ENCODE results near the gene CRIM1.

Gene CRIM1

DNA sequence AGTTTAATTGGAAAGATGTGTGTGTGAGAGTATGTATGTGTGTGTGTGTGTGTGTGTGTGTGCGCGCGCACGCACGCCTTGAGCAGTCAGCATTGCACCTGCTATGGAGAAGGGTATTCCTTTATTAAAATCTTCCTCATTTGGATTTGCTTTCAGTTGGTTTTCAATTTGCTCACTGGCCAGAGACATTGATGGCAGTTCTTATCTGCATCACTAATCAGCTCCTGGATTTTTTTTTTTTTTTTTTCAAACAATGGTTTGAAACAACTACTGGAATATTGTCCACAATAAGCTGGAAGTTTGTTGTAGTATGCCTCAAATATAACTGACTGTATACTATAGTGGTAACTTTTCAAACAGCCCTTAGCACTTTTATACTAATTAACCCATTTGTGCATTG, 194.4 kb downstream of the CRIM1 start:
- no peak for DNase-seq (ENCODE audit: low read depth, low spot score)

GRCh38 chr2:36553683-36554082, 198.1 kb downstream of the CRIM1 start:
- DNase-seq (ENCODE audit: low read depth, low spot score): no peak

DNA sequence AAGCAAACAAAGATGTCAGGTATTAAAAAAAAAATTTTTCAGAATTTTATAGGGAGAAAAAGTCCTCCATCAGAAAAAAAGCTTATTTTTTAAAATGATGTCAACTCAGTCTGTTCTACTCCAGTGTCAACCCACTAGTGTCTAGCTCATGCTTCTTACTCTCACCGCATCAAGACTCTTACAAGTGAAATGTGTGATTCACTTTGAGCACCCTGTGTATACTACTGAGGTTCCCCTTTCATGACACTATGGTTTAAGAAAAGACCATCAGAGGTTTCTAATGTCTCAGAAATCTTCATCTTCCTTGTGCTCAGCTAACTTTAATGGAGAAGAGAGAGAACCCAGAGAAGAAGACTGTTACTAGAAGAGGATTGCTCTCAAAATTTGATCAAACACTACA, 199.0 kb downstream of the CRIM1 start:
- no peak for DNase-seq (ENCODE audit: low read depth, low spot score)

DNA sequence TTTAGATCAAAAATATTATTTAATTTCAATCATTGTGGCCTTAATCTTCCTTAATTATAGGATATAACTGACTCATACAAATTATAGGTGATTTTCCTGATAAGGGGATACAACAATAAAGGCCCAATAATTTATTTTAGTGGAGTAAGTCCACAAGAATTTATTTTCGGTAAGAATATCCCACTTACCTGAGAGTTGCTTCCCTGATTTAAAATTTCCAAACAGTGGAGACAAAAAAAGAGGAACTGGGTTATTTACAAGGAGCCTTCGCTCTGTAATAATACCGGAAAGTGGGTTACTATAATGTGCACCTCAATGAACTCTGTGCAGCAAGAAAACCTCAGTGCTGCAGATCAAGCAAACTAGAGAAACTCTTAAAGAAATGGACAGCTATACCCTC, 200.2 kb downstream of the CRIM1 start:
- DNase-seq (ENCODE audit: low read depth, low spot score): no peak

DNA sequence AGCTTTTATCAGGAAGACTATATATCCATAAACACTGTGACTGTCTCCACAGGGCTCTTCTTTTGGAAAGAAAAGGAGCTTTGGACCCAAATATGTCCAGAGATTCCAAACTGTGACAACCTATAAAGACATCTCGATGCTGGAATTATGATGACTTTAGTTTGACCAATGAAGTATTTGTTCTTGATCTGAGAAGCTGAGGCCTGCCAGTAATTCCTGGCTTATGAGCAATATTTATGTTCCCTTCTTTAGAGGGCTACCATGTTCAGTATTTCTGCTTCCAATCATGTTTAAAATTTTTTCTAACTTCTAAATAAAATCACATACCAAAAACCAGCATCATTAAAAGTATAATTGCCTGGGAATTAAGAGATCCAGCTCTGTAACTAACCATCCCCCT, 201.3 kb downstream of the CRIM1 start:
- no peak for DNase-seq (ENCODE audit: low read depth, low spot score)

DNA sequence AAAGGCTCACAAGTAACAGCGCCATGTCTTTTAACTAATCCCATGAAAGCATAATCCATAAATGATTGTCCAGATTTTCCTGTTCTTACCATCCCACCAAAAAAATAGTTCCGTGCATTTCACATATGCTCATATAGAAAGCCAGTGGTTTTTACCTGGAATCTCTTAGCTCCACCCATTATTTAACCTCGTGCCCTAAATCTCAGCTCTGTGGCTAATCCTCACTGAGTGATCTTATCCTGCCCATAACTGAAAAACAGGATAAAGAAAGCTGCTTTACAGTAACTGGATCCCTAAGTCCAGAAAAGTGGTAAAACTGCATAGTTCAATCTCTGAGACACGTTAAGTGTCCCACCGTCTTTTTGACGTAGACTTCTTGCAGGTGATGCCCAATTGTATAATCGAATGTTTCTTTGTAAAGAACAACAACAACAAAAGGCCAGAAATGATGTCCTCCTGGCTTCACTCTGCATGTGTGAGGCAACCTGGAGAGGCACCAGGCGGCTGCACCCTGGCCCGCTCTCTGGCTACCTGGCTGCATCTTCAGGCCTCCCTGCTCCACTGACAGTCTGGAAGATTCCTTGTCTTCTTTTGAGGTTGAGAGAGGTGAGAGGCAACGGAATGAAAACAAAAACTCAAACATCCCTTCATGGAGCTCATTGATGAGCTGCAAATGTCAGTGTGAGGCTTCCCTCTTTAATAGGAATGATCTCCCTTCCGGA, 203.8 kb downstream of the CRIM1 start:
- DNase-seq (ENCODE audit: low read depth, low spot score): no peak

DNA sequence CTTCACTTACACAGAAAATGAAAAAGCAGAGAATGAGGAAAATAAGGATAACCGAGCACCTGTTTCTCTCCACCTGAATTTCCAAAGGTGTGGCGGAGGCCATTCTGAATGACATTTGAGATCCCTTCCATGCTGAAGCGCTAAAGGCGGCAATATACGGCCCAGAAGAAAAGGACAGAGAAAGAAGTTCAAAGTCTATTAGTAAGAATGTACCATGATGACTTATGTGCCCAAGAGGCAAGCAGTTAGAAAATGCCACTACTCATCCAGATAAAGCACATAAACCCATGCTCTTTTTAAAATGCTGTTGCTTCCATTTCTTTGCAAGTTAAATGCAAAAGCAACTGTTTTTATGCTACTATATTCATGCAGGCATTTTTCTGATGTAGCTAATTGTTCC, 205.1 kb downstream of the CRIM1 start:
- DNase-seq (ENCODE audit: low read depth, low spot score): no peak

DNA sequence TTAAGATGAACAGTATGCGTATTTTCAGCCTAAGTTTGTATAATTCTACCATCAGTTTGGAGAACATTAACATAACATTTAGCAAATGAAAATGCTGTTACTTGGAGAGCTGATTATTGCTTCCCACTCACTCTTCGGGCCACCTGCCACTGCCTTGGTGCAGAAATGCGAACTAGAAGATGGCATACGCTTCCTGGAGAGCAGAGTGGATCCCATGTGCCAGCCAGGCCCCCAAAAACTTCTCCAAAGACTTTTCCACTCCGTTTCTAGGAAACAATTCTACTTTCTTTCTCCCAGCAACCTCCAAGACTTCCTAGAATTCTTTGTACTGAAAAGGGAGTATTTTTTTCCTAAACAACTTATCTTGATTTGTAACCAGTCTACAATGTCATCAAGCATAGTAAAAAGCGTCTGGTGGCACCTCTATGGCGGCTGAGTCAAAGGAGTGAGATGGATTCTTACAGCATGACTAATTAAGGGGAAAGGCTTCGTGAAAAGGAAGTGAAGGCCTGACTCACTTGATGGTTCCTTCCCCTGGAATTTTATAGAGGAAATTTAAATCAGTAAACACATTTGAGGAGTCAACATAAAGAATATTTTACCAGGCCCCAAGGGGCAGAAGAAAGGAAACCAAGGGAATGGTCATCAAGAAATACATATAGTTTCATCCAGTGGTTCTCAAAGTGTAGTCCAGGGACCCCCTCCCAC, 205.8 kb downstream of the CRIM1 start:
- no peak for DNase-seq (ENCODE audit: low read depth, low spot score)

DNA sequence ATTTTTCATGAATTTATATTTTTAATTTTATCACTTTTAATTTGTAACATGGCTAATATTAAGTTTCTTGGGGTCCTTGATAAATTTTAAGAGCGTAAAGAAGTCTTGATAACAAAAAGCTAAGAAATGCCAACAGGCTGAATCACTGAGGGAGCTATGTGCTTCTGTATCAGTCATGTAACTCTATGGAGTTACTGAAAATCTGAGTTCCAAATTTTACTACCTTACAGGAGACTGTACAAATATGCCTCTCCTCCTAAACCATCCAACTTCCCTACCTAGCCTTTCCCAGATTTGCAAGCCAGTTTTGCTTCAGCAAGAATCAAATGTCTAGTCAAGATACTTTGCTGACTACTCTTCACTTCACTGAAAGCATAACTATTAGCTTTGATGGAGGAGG, 206.7 kb downstream of the CRIM1 start:
- DNase-seq (ENCODE audit: low read depth, low spot score): no peak

DNA sequence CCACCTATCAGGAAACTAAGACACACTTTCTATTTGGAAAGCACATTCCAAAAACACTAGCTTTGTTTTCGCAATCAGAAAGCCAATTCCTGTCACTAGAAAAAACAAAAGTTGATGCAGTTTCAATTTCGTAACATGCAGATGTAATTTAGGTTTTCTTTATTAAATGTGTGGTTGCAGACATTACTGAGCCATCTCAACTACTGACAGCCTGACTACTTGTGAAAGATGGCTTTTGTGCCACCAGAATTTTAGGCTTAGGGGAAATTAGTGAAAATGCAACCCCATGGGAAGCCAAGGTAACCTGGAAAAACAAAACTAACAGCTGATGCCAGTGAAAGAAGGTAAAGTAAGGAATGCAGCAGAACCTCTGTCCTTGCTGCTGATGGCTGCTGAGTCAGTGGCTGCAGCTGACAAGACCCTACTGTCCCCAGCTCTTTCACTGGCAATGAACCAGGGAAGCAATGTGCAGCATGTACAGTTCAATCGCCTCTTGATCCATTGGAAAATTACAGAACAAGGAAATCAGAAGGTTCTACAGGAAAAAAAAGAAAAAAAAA, 207.5 kb downstream of the CRIM1 start:
- no peak for DNase-seq (ENCODE audit: low read depth, low spot score)

DNA sequence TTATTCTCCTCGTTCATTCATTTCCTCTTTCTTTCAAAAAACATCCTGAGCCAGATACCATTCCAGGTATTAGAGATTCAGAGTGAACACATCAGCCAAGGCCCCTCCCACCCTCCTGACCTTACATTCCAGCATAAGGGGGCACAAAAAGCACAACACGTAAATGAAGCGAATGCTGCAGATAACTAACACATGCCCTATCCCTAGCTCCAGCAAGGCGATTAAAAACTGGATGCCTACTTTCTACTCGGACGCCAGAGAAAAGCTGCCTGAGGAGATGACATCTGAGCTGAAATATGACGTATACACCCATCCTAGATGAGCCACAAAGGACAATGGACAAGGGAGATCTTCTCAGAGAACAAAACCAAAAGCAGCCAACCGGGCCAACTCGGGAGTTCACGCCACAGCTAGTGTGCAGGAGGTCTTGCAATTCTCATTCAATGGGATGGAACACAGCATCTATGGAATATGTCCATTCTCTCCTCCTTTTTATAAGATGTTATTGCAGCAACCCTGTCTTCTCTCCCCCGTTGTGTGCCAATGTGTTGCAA, 208.9 kb downstream of the CRIM1 start:
- DNase-seq (ENCODE audit: low read depth, low spot score): no peak

DNA sequence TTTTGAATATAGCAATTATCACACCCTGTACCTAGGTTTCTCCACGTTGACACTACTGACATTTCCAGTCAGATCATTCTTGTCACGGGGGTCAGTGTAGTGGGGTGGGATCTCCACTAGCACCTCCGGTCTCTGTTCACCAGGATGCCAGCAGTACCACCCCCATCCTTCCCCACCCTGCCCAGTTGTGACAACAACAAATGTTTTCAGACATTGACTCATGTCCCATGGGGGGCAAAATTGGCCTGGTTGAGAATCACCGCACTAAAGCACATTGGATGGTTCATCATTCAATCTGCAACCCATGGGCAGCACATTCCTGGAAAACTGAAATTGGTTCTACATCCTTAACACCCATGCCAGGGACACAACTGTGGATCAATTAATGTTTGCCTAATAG, 210.1 kb downstream of the CRIM1 start:
- no peak for DNase-seq (ENCODE audit: low read depth, low spot score)

DNA sequence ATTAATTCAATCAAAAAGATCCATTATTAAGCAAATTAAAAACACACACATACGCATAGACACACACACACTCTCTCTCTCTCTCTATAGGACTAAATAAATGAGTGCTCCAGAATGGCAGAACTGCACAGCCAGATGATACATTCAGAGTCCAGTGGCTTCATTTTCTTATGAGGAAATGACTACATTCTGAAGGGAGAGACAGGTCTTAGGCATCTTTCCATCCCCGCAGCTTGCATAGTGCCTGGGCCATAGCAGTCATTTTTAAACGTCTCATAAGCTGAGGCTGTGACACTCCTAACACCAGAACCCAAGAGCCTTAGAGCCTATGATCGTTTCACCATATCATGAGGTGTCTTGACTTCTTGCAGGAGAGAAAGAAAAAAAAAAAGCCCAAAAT, 211.3 kb downstream of the CRIM1 start:
- no peak for DNase-seq (ENCODE audit: low read depth, low spot score)

GRCh38 chr2:36567711-36568408, 212.3 kb downstream of the CRIM1 start:
- no peak for DNase-seq (ENCODE audit: low read depth, low spot score)

GRCh38 chr2:36568516-36569246, 213.1 kb downstream of the CRIM1 start:
- DNase-seq (ENCODE audit: low read depth, low spot score): no peak

DNA sequence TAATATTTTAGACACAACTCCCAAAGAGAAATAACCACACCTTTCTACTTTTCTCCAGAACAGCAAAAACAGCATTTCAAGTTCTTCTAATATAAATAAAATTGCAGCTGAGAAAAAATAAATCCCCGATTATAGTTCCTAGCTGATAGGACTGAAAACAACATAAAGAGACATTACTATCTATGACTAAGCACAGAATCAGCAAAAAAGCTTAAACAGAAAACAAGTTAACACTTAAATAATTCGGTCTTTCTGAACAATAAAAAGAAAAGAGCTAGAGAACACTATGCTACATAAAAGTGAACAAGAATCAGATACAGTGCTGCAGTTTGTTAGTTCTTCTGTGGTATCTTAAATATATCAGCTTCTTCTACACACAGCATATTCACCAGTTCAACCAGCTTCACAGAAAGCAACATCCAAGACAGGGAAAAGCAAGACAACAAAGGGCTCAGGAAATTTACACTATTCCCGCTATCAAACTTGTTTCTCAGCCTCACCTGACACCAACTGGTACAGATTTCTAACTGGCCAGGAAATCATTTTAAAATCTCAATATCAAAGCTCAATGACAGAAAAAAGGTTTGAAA, 213.8 kb downstream of the CRIM1 start:
- DNase-seq (ENCODE audit: low read depth, low spot score): no peak

- no peak for DNase-seq (ENCODE audit: low read depth, low spot score)
Measured at GRCh38 chr2:36570416-36570815, 214.8 kb downstream of the CRIM1 start.

DNA sequence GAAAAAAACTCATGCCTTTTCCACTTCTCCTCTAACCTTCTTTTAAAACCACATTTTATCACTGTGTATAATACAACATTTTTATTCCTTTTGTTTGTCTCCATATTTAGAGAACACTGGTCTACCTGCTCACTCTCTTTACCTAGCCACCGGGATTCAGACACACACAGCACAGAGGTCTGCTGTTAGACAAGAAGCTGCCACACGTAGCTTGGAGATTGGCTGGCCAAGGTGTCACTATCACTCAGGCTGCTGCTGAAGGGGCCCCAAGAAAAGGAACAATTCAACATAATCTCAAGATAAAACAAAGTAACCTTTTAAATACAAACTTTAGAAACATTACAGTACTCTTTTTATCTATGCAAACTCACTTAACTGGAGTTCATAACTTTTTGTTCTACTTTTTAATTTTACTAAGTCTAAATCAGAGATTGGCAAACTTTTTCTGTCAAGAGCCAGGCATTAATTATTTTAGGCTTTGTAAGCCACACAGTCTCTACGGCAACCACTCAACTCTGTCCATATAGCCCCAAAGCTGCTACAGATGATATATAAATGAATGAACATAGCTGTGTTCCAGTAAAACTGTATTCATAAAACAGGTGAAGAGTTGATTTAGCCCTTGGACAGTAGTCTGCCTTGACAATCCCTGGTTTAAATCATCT, 216.6 kb downstream of the CRIM1 start:
- no peak for DNase-seq (ENCODE audit: low read depth, low spot score)

- DNase-seq (ENCODE audit: low read depth, low spot score): no peak
Measured at GRCh38 chr2:36572719-36573059, 217.1 kb downstream of the CRIM1 start.

DNA sequence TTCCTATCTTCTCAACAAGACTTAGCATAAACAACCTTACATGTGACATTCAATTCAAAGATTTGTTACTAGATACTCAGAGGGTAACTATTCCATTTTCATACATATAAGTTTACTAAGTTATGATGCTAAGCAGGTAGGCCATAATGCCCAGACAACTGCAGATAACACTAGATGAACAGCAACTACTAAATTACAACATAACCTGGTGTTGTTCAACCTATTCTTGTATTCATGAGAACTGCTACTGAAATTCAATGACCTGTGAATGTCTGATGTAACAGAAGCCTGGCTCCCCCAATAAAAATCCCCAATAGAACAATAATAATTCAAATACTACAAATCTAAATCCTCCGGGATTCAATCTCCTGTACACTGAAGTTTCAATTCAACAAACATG, 217.6 kb downstream of the CRIM1 start:
- DNase-seq (ENCODE audit: low read depth, low spot score): no peak

- DNase-seq (ENCODE audit: low read depth, low spot score): no peak
Measured at GRCh38 chr2:36574560-36574959, 219.0 kb downstream of the CRIM1 start.
